Measurements from ENCODE around the gene GRAP. TPM values are rescaled to one million over a fixed set of nuclear protein-coding genes. Genes with fewer than 3 reads are reported as not detected.

GRAP gene
- total and polyA plus RNA-seq, 9 of the 15 experiments (the other 6 are each of a cell fraction or from before 2014, with no cell fraction given) = 0.07 to 0.41 (median 0.19) TPM; not detected in 5

GRCh38 chr17:19003543-19004420 is 43.0 kb downstream of the GRAP start (continued):
- TF ChIP-seq FOXJ2 (tag; IDR thresholded peaks at IDR 0.05) (no peak), POLR2H (tag; IDR thresholded peaks at IDR 0.05; ENCODE audit: low read depth) (no peak), ZNF511 (CRISPR knock-in tag; IDR thresholded peaks at IDR 0.05) (no peak), ZNF23 (CRISPR knock-in tag; IDR thresholded peaks at IDR 0.05) (no peak), RBM17 (IDR thresholded peaks at IDR 0.05; ENCODE audit: borderline replicate concordance, low read depth, low read length) (no peak), ZNF217 (CRISPR knock-in tag; IDR thresholded peaks at IDR 0.05) (no peak), ZNF436 (CRISPR knock-in tag; IDR thresholded peaks at IDR 0.05) (no peak), TSC22D4 (tag; IDR thresholded peaks at IDR 0.05) (no peak), RBFOX2 (IDR thresholded peaks at IDR 0.05; ENCODE audit: low read depth, low read length) (peak; percentile 68; the same call in 1 of the 2 replicates), CREB1 (IDR thresholded peaks at IDR 0.05) (no peak), CREB1 (CRISPR knock-in tag; IDR thresholded peaks at IDR 0.05) (no peak), E2F4 (CRISPR knock-in tag; IDR thresholded peaks at IDR 0.05; ENCODE audit: low read depth) (no peak), KAT7 (CRISPR knock-in tag; IDR thresholded peaks at IDR 0.05; ENCODE audit: borderline replicate concordance) (0 out of 2 replicates have a peak, but pooled peaks have one; percentile 39), ZBTB43 (CRISPR knock-in tag; IDR thresholded peaks at IDR 0.05) (no peak), HES1 (IDR thresholded peaks at IDR 0.05; ENCODE audit: low read depth) (no peak), ETS1 (conservative IDR thresholded peaks at IDR 0.05; ENCODE audit: control insufficient read depth, low read depth, low read length) (no peak), ZKSCAN3 (CRISPR knock-in tag; IDR thresholded peaks at IDR 0.05) (no peak)

Data from K562 (cell line).